Esophagus squamous epithelium (tissue), 5 donors: ENCODE results near the gene URGCP. TPM values are rescaled to one million over a fixed set of nuclear protein-coding genes. Genes with fewer than 3 reads are reported as not detected.
A peak's percentile ranks its signal among the peaks of the same experiment; 100 is the strongest.

Source experiments
- DNase-seq: peaks from one replicate; lab custom pipeline; 2025; lab: John Stamatoyannopoulos, UW
- H3K27ac ChIP-seq, 4 donors: fragments of 200-600 bp; sonication (generic); one replicate each; pipeline ENCODE4 v1.5.1; 2016 to 2019; ENCODE audit warnings: mild to moderate bottlenecking in 1 of 4
- H3K27me3 ChIP-seq, 4 donors: fragments of 200-600 bp; sonication (generic); 1 replicate in 3 of 4; 2 replicates in 1 of 4; pipeline versions ENCODE4 v1.5.1 to v1.6.0; 2017 to 2021; ENCODE audit warnings: antibody characterized with exemption in 1 of 4
- H3K36me3 ChIP-seq, 3 donors: fragments of 200-600 bp; sonication (generic); one replicate each; pipeline ENCODE4 v1.5.1; 2016 to 2019
- H3K4me1 ChIP-seq, 3 donors: fragments of 200-600 bp; sonication (generic); one replicate each; pipeline ENCODE4 v1.5.1; 2017 to 2019
- H3K4me3 ChIP-seq, 4 donors: fragments of 200-600 bp; sonication (generic); 1 replicate in 3 of 4; 2 replicates in 1 of 4; pipeline ENCODE4 v1.5.1; 2016 to 2019; ENCODE audit warnings: mild to moderate bottlenecking in 2 of 4, moderate library complexity in 1 of 4
- H3K9me3 ChIP-seq, 3 donors: fragments of 200-600 bp; sonication (generic); one replicate each; pipeline ENCODE4 v1.5.1; 2016 to 2019
- CTCF ChIP-seq, 6 experiments: fragments of 450-650 bp in 4 of 6; fragments of 200-600 bp in 2 of 6; sonication (generic) in 2 of 6; IDR thresholded peaks; one replicate each; pipeline ENCODE4 v1.5.1; 2016 to 2019; ENCODE audit warnings: antibody characterized with exemption in 6 of 6, mild to moderate bottlenecking in 4 of 6, moderate library complexity in 4 of 6
- POLR2A ChIP-seq, 4 donors: fragments of 450-650 bp; IDR thresholded peaks; one replicate each; pipeline ENCODE4 v1.6.1; 2017; ENCODE audit warnings: antibody characterized with exemption in 4 of 4, mild to moderate bottlenecking in 4 of 4, moderate library complexity in 3 of 4
- WGBS, 2 donors: methylation state at CpG; one replicate each; pipeline ENCODE4 v1.1.5; 2018; 5-methylcytosine and 5-hydroxymethylcytosine counted together
- intact Hi-C: fragments of 100-400 bp; cut with DNase I; formaldehyde crosslinking; loops from one replicate; pipeline ENCODE4 v1.15.0; 2022
- total RNA-seq, 4 donors: library from RNA; depleted of rRNA; stranded (reverse); fragments of >200 nt; gene quantifications; one replicate each; pipeline ENCODE4 v1.1.0, GENCODE V29; 2016
- donor health status: DM: yes; HTN: yes; CAD: no.

Gene URGCP
- total RNA-seq, 4 donors from 2014 or later, result 18.3 to 22.8 (median 21.1) TPM

GRCh38 chr7:43884209-43884608 lies 22.2 kb downstream of the URGCP start:
- Histone ChIP-seq H3K4me1 (peaks cover 0 to 19% (median 2%) of the 10 kb centered on the region in 3 donors), H3K36me3 (peaks cover under 1 to 77% (median 15%) of the 10 kb centered on the region in 3 donors), H3K4me3 (no peak overlapping the region), H3K9me3 (no peaks in the 10 kb centered on the region), H3K27me3 (no peaks in the 10 kb centered on the region), H3K27ac (no peak overlapping the region)
- intact Hi-C loops, result no loop called here
- WGBS, 2 donors, result 74 to 91% methylated on average over 3 to 4 of the region's 4 CpGs
- DNase-seq, result no peak
- TF ChIP-seq POLR2A (IDR thresholded peaks at IDR 0.05) (no peak), CTCF (IDR thresholded peaks at IDR 0.05) (no peak)

- H3K36me3 ChIP-seq, result peaks cover 33 to 94% (median 44%) of the 10 kb centered on the region in 3 donors
- no peak overlapping the region for H3K4me3 ChIP-seq
- H3K27me3 ChIP-seq, result no peaks in the 10 kb centered on the region
- WGBS, 2 donors, result 59 to 73% methylated on average over 4 to 5 of the region's 5 CpGs
- H3K9me3 ChIP-seq, result no peaks in the 10 kb centered on the region
- TF ChIP-seq CTCF (IDR thresholded peaks at IDR 0.05), result no peak
- no peak for TF ChIP-seq POLR2A (IDR thresholded peaks at IDR 0.05)
- intact Hi-C loops, result no loop called here
- DNase-seq, result no peak
- peak overlapping the region in 3 of 4 donors; percentile 0 to 11 (median 10) for H3K27ac ChIP-seq
- H3K4me1 ChIP-seq, result peaks cover 0 to 21% (median 0%) of the 10 kb centered on the region in 3 donors
Observed at GRCh38 chr7:43880596-43880995, 25.8 kb downstream of the URGCP start.

- intact Hi-C loops, result no loop called here
- 43 to 72% methylated on average over 2 of the region's 2 CpGs for WGBS, 2 donors
- no peak for DNase-seq
Observed at GRCh38 chr7:43879477-43879876, 26.9 kb downstream of the URGCP start.

GRCh38 chr7:43878867-43879266 lies 27.5 kb downstream of the URGCP start:
- intact Hi-C loops, result no loop called here
- 86% methylated on average over 4 to 5 of the region's 5 CpGs for WGBS, 2 donors
- H3K4me3 ChIP-seq, result no peak overlapping the region
- H3K9me3 ChIP-seq, result no peaks in the 10 kb centered on the region
- peaks cover 0 to 28% (median under 1%) of the 10 kb centered on the region in 3 donors for H3K4me1 ChIP-seq
- H3K27me3 ChIP-seq, result no peaks in the 10 kb centered on the region
- peak overlapping the region in 2 of 4 donors; percentile 63 to 71 for H3K27ac ChIP-seq
- TF ChIP-seq POLR2A (IDR thresholded peaks at IDR 0.05) (no peak), CTCF (IDR thresholded peaks at IDR 0.05) (no peak)
- no peak for DNase-seq
- H3K36me3 ChIP-seq, result peaks cover 33 to 86% (median 35%) of the 10 kb centered on the region in 3 donors

More at GRCh38 chr7:43879477-43879876, 26.9 kb downstream of the URGCP start:
- Histone ChIP-seq H3K27ac (peak overlapping the region in 2 of 4 donors; percentile 63 to 71), H3K4me1 (peaks cover 0 to 22% (median 0%) of the 10 kb centered on the region in 3 donors), H3K36me3 (peaks cover 33 to 92% (median 41%) of the 10 kb centered on the region in 3 donors), H3K9me3 (no peaks in the 10 kb centered on the region), H3K4me3 (no peak overlapping the region), H3K27me3 (no peaks in the 10 kb centered on the region)
- TF ChIP-seq POLR2A (IDR thresholded peaks at IDR 0.05) (no peak), CTCF (IDR thresholded peaks at IDR 0.05) (no peak)

GRCh38 chr7:43877968-43878864 lies 28.2 kb downstream of the URGCP start:
- Histone ChIP-seq H3K27me3 (no peaks in the 10 kb centered on the region), H3K36me3 (peaks cover 33 to 80% (median 34%) of the 10 kb centered on the region in 3 donors), H3K27ac (peak overlapping the region in 2 of 4 donors; percentile 63 to 71), H3K4me1 (peaks cover under 1 to 34% (median 7%) of the 10 kb centered on the region in 3 donors), H3K9me3 (no peaks in the 10 kb centered on the region), H3K4me3 (no peak overlapping the region)
- 86 to 88% methylated on average over 31 to 36 of the region's 38 CpGs for WGBS, 2 donors
- no peak for DNase-seq
- intact Hi-C loops, result no loop called here
- TF ChIP-seq POLR2A (IDR thresholded peaks at IDR 0.05) (no peak), CTCF (IDR thresholded peaks at IDR 0.05) (no peak)
